ENCODE measurements around the gene KSR2. TPM values are rescaled to one million over a fixed set of nuclear protein-coding genes. Genes with fewer than 3 reads are reported as not detected.

The KSR2 gene
- total RNA-seq, result not detected in 2 replicates

DNA sequence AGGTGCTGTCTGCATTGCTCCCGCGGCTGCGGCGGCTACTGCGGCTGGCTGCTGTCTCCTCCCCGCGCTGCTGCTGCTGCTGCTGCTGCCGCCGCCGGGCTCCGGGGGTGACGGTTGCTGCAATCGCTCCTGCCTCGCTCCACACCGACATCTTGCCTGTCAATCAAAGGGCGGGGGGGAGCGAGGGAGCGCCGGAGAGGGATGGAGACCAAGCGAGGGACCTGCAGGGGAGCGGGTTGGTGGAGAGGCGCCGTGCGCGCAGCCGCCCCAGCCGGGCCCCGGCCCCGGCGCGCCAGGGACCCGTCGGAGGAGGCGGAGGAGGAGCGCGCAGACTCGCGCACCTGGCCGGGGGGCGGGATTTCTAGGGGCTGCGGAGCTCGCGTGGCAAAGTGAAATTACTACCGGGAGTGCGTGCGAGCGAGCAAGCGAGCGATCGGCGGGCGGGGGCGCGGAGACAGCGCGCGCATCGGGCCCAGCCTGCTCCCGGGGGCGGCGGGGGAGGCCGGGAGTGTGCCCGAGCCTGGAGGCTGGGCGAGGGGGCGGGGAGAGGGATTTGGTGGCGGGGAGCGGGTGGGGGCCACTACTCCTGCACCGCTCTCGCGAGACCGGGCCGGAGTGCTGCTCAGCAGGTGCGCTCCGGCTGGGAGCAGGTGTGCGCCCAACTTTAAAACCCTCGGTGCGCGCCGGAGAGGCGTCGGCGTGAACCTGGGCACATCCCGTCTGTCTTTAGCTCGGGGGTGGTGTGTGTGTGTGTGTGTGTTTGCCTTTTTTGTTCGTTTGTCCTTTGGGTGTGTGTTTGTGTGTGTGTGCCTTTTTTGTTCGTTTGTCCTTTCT, at the start of gene KSR2:
Gene KSR2 (minus strand): TSS at position 165 of the 834 bp plus-strand sequence. CDS start 735 bp downstream, outside the sequence.

DNA sequence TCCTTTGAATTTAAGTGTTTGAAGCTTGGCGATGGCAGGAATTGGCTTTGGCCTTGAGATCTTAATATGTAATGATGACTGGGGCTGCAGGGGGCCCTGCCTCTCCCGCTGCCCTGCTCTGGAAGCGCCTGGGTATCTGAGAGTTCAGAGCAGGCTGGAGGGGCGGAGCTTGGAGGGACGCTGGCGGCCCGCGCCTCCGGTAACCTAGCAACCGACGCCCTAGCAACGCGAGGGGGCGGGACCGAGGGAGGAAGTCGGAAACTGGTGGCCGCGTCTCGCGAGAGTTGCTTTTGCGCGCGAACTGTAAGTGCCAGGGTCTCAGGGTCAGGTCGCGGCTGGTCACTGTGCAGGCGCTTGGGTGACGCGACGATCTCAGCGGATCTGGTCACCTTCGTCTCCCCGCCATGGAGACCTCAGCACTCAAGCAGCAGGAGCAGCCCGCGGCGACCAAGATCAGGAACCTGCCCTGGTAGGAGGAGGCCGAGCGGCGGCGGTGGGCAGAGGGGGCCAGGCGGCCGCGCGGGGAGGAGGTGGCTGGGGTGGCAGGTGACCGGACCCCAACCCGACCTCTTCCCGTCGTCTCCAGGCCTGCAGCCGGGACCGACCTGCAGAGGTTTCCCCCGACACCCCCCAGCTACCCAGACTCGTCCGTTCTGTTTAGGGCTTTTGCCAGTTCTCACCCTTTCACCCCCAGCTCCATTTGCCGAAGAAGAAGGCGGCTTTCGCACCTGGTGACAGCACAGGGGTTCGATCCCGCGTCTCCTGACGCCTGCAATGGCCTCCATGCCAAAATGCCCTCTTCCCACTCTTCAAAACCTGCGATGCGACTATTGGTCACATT, 47.9 kb upstream of the KSR2 start, which contains the start of gene RFC5:
Gene RFC5 (plus strand): TSS at position 280 of the 841 bp plus-strand sequence. CDS start 125 bp downstream, at position 405.

Other genes with a start within 250 kb of the KSR2 start
- gene RFC5, start 47.7 kb upstream of the KSR2 start, total RNA-seq, result 32.1 and 33.6 TPM in 2 replicates
- 86.2 and 107 TPM in 2 replicates for gene WSB2, start 92.2 kb upstream of the KSR2 start, total RNA-seq
- 9.2 and 17.7 TPM in 2 replicates for gene VSIG10, start 135.0 kb upstream of the KSR2 start, total RNA-seq
- 253 and 267 TPM in 2 replicates for gene PEBP1, start 167.1 kb upstream of the KSR2 start, total RNA-seq

All from bronchus fibroblast of lung (primary cell).